Measurements from ENCODE around the gene ZNF397. TPM values are rescaled to one million over a fixed set of nuclear protein-coding genes. Genes with fewer than 3 reads are reported as not detected.

The ZNF397 gene
- total RNA-seq, 1 experiment from 2014 or later, result 35.3 TPM

DNA sequence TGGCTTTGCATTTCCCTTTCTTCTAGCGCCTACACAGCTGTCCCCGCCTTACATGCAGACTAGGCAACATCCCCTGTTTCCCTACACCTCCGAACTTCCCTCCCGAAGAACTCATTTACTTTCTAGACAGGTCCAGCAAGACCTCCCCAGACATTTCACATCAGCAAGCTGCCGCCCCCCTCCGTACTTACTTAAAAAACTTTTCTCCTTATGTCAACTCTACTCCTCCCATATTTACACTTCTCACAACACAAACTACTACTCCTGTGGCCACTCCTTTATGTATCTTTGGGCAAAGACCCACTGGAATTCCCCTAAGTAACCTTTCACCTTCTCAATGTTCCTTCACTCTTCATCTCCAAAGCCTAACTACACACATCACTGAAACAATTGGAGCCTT lies 20.4 kb upstream of the ZNF397 start:
- H2AFZ ChIP-seq (ENCODE audit: low read length), result no peak overlapping the region
- H3K27me3 ChIP-seq (ENCODE audit: insufficient read depth, low read length), result no peaks in the 10 kb centered on the region
- no peaks in the 10 kb centered on the region for H3K23me2 ChIP-seq (ENCODE audit: insufficient read length, low read depth, low read length, poor library complexity, severe bottlenecking)
- no peak overlapping the region for H3K9ac ChIP-seq (ENCODE audit: extremely low read depth, insufficient read length, low read length)
- no peaks in the 10 kb centered on the region for H3K9me3 Mint-ChIP-seq
- WGBS (ENCODE audit: extremely low coverage, insufficient read length, low lambda C conversion rate), result no CpG with 5 or more reads among the region's 6 CpGs
- no peak overlapping the region for H3K23ac ChIP-seq (ENCODE audit: insufficient read length, low read depth, low read length)
- H3K4ac ChIP-seq (ENCODE audit: low read depth, low read length), result no peak overlapping the region
- H3K14ac ChIP-seq (ENCODE audit: insufficient read depth, low read length), result no peak overlapping the region
- no peak overlapping the region for H3T11ph ChIP-seq (ENCODE audit: low read length)
- H3K9me3 ChIP-seq (ENCODE audit: control insufficient read depth, low read depth, low read length), result no peaks in the 10 kb centered on the region
- no peaks in the 10 kb centered on the region for H3K79me1 ChIP-seq (ENCODE audit: insufficient read depth, low read depth, low read length, poor library complexity, severe bottlenecking)
- H2BK120ac ChIP-seq (ENCODE audit: low read depth, low read length, poor library complexity, severe bottlenecking), result no peak overlapping the region
- no peak overlapping the region for H2BK12ac ChIP-seq (ENCODE audit: insufficient read length, low read depth, low read length)
- H3K56ac ChIP-seq (ENCODE audit: insufficient read length, low read depth, low read length), result no peak overlapping the region
- no peak overlapping the region for H4K8ac ChIP-seq (replicated peaks; ENCODE audit: insufficient read length, low read depth, low read length)
- DNase-seq, result no peak
- H4K20me1 ChIP-seq (ENCODE audit: control insufficient read depth, insufficient read depth, insufficient read length), result no peaks in the 10 kb centered on the region
- H3K27ac ChIP-seq (ENCODE audit: insufficient read length, low read depth, low read length), result no peak overlapping the region
- H3K4me3 Mint-ChIP-seq, result no peak overlapping the region
- H3K18ac ChIP-seq (ENCODE audit: insufficient read length, low read depth, low read length), result no peak overlapping the region
- H3K4me2 ChIP-seq (ENCODE audit: insufficient read depth, insufficient read length, low read length), result no peak overlapping the region
- H3K4me1 Mint-ChIP-seq, result peaks cover 10 to 15% of the 10 kb centered on the region in 2 experiments
- TF ChIP-seq, protein P1, sequence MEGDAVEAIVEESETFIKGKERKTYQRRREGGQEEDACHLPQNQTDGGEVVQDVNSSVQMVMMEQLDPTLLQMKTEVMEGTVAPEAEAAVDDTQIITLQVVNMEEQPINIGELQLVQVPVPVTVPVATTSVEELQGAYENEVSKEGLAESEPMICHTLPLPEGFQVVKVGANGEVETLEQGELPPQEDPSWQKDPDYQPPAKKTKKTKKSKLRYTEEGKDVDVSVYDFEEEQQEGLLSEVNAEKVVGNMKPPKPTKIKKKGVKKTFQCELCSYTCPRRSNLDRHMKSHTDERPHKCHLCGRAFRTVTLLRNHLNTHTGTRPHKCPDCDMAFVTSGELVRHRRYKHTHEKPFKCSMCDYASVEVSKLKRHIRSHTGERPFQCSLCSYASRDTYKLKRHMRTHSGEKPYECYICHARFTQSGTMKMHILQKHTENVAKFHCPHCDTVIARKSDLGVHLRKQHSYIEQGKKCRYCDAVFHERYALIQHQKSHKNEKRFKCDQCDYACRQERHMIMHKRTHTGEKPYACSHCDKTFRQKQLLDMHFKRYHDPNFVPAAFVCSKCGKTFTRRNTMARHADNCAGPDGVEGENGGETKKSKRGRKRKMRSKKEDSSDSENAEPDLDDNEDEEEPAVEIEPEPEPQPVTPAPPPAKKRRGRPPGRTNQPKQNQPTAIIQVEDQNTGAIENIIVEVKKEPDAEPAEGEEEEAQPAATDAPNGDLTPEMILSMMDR (conservative IDR thresholded peaks at IDR 0.05), result no peak
- no peak overlapping the region for H4K91ac ChIP-seq (ENCODE audit: insufficient read length, low read depth, low read length)
- no peaks in the 10 kb centered on the region for H3K79me2 ChIP-seq (ENCODE audit: insufficient read depth, low read length)
- H3K4me1 ChIP-seq (ENCODE audit: insufficient read depth, low read length), result no peaks in the 10 kb centered on the region; the same call in 1 of the 2 replicates
- H2BK20ac ChIP-seq (ENCODE audit: low read depth, low read length, poor library complexity, severe bottlenecking), result no peak overlapping the region
- no peaks in the 10 kb centered on the region for H3K36me3 Mint-ChIP-seq (ENCODE audit: insufficient read depth in 1 of 3, low read depth in 3 of 3)
- peaks cover 10% of the 10 kb centered on the region; the same call in 1 of the 2 replicates for H3K27me3 Mint-ChIP-seq (ENCODE audit: low read depth)
- no peak overlapping the region for H4K5ac ChIP-seq (ENCODE audit: insufficient read length, low read depth, low read length)
- H2BK5ac ChIP-seq (ENCODE audit: insufficient read length, low read length), result no peak overlapping the region
- H3K27ac Mint-ChIP-seq, result no peak overlapping the region
- H2BK15ac ChIP-seq (ENCODE audit: low read depth, low read length), result no peak overlapping the region
- H2AK5ac ChIP-seq (ENCODE audit: insufficient read length, low read length), result no peak overlapping the region

Data from H9 (cell line).